Esophagus muscularis mucosa (tissue), 4 donors: ENCODE data around the gene BCAT1.

ENCODE experiments used
- CTCF ChIP-seq, 3 experiments: fragments of 200-600 bp in 2 of 3; fragments of 450-650 bp in 1 of 3; sonication (generic) in 2 of 3; IDR thresholded peaks; one replicate each; pipeline ENCODE4 v1.5.1; 2017 to 2019; ENCODE audit warnings: antibody characterized with exemption in 3 of 3, mild to moderate bottlenecking in 2 of 3, moderate library complexity in 1 of 3
- EP300 ChIP-seq: sonication (generic); formaldehyde crosslinking; IDR thresholded peaks from one replicate; pipeline ENCODE4 v1.6.1; 2017; ENCODE audit warnings: antibody characterized with exemption
- POLR2A ChIP-seq: fragments of 450-650 bp; IDR thresholded peaks from one replicate; pipeline ENCODE4 v1.6.1; 2017; ENCODE audit warnings: antibody characterized with exemption, moderate library complexity, mild to moderate bottlenecking, low read depth
- POLR2AphosphoS5 ChIP-seq, 2 donors: sonication (generic); formaldehyde crosslinking; IDR thresholded peaks; one replicate each; pipeline ENCODE4 v1.6.1; 2017; ENCODE audit warnings: antibody characterized with exemption in 2 of 2

DNA sequence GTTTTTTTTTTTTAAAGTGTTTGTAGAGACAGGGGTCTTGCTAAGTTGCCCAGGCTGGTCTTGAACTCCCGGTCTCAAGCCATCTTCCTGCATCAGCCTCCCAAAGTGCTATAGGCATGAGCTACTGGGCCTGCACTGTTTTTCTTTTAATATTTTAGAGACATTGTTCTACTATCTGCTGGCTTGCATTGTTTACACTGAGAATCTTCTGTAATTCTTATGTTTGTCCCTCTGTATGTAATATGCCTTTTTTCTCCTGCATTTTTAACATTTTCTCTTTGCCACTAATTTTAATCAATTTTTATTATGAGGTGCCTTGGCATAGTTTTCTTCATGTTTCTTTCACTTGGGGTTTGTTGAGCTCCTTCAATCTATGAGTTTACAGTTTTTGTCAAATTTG, 15.4 kb upstream of the BCAT1 start:
- no peak for TF ChIP-seq CTCF (IDR thresholded peaks at IDR 0.05)
- TF ChIP-seq POLR2AphosphoS5 (IDR thresholded peaks at IDR 0.05): no peak
- no peak for TF ChIP-seq POLR2A
- TF ChIP-seq EP300: no peak
